Stimulated activated CD8-positive, alpha-beta memory T cell treated with anti-CD3 and anti-CD28 coated beads, Interleukin-7, amount 100 ng/mL, for 48 hours (primary cell): ENCODE data around the gene STH.

Source experiments
- DNase-seq, 2 donors: peaks; one replicate each; pipeline ENCODE4 v3.0.0-alpha.2; 2020; ENCODE audit warnings: low read depth in 1 of 2; ENCODE audit errors: extremely low read depth in 1 of 2

STH gene

GRCh38 chr17:46042925-46043324 lies 43.9 kb downstream of the STH start:
- no peak for DNase-seq

DNA sequence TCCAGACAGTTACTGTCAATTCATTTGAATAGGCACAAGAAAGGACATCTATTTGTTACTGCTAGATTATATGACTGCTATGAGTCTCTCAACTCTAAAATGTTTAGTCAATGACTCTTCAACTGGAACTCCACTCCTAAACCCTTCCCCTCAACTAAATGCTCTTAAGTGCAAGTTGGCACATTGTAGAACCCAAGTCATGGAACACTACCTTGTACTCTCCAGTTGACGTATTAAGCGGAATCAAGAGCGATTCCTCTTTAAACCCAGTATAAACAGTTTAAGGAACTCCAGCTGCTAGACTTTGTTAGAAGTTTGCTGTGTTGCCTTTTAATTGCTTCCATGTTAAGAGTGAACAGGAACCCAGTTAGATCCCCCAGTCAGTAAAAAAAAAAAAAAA lies 44.6 kb downstream of the STH start:
- no peak for DNase-seq

DNA sequence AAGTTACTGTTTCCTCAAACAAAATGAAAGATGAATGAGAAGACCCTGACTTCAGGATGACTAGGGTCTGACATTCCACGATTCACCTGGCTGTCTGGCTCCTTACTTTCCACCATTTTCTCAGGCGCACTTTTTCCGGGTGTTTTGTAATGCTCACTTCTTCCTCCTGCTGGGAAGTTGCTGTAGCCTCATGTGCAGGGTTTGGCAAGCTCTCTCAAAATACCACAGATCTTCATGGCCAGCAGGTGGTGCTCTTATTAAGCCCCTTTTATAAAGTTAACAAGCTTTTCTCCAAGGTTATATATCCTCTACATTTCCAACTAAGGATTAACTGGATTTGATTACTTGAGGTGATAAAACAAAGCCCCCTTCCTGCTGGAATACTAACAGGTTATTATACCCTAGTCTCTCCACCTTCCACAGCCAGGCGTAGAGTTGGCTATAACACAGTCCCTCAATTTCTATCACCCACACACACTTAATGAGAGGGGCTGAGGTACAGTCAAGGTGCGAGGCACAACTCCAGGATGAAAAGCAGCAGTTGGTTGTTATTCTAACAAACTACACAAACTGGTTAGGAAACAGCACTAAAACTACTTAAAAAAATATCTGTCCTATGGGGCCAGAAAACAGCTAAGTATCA lies 45.4 kb downstream of the STH start:
- no peak for DNase-seq

DNA sequence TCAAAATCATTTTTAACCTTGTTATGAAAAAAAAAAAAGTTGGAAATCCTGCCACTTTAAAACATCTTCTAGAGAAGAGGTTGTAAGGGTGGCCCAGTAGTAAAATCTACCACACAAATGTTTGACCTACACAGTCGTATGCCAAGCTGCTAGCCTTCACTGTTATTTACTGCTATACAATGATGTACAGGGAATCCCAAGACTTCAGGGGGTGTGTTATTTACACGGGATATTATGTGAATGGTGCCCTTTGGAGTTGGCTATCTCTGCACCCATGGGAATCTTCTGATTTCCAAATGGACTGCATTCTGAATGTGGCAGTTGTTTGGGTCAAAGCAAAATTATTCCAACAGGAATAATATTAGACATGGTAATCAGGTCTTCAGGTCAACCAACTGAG lies 45.9 kb downstream of the STH start:
- no peak for DNase-seq

DNA sequence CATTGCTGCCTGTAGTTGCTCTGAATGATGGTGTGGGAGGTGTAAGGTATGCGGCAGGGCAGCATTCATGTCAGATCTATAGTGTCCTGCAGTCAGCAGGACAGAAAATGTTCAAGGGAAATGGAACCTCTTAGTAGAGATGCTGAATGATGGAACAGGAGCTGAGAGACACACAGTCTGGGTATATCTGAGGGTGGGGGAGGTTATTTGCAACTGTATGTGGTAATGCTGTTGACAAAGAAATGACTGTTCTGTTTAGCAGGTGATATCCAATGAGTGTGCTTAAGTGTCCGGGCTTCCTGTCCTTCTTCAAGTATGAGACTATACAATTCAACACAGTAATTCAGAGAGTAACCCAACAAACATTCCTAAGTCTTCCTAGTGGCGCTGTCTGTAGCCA lies 46.6 kb downstream of the STH start:
- no peak for DNase-seq

- DNase-seq, result no peak
Measured at GRCh38 chr17:46046957-46047356, 47.9 kb downstream of the STH start.

DNA sequence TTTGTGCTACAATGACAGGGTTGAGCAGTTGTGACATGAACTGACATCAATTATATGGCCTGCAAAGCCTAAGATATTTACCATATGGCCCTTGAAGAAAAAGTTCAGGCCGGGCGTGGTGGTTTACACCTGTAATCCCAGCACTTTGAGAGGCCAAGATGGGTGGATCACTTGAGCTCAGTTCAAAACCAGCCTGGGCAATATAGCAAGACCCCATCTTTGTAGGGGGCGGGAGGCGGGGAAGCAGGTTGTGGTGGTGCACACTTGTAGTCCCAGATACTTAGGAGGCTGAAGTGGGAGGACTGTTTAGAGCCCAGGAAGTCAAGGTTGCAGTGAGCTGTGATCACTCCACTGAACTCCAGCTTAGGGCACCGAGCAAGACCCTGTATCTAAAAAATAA lies 48.3 kb downstream of the STH start:
- no peak for DNase-seq

GRCh38 chr17:46047856-46048255 lies 48.8 kb downstream of the STH start:
- no peak for DNase-seq
